GM23338 (cell line): Measurements from ENCODE around the gene CNIH1. TPM values are rescaled to one million over a fixed set of nuclear protein-coding genes. Genes with fewer than 3 reads are reported as not detected.

Experiments used
- ATAC-seq: fragments of 200-7000 bp; cut with Tn5 transposase; 3 replicates; pipeline ENCODE4 v1.9.1; 2020
- DNase-seq: peaks from one replicate; pipeline ENCODE4 v3.0.0-alpha.2; 2015; ENCODE audit warnings: low spot score
- H2AFZ ChIP-seq: fragments of 200-600 bp; sonication (generic); 2 replicates; pipeline ENCODE4 v1.8.0; 2016; ENCODE audit warnings: antibody characterized with exemption, mild to moderate bottlenecking, moderate library complexity
- H3F3A ChIP-seq: fragments of 200-600 bp; sonication (generic); replicated peaks from 2 replicates; pipeline ENCODE4 v1.8.0; 2017; ENCODE audit warnings: antibody characterized with exemption, mixed run types, low read depth
- H3K27ac ChIP-seq: fragments of 200-600 bp; sonication (generic); 2 replicates; pipeline ENCODE4 v1.6.1; 2016; ENCODE audit warnings: low read depth
- H3K27me3 ChIP-seq: fragments of 200-600 bp; sonication (generic); 2 replicates; pipeline ENCODE4 v1.8.0; 2016; ENCODE audit warnings: mild to moderate bottlenecking, mixed run types, moderate library complexity; ENCODE audit not compliant: insufficient read depth
- H3K36me3 ChIP-seq: fragments of 200-600 bp; sonication (generic); 2 replicates; pipeline ENCODE4 v1.8.0; 2016; ENCODE audit warnings: mild to moderate bottlenecking; ENCODE audit not compliant: insufficient read depth
- H3K4me1 ChIP-seq: fragments of 200-600 bp; sonication (generic); 2 replicates; pipeline ENCODE4 v1.8.0; 2016; ENCODE audit warnings: mild to moderate bottlenecking, moderate library complexity; ENCODE audit not compliant: insufficient read depth
- H3K4me2 ChIP-seq: fragments of 200-600 bp; sonication (generic); 2 replicates; pipeline ENCODE4 v1.7.1; 2017; ENCODE audit warnings: mixed run types
- H3K4me3 ChIP-seq: fragments of 200-600 bp; sonication (generic); 2 replicates; pipeline ENCODE4 v1.6.1; 2016; ENCODE audit warnings: mixed run types
- H3K79me2 ChIP-seq: fragments of 200-600 bp; sonication (generic); replicated peaks from 2 replicates; pipeline ENCODE4 v1.8.0; 2017; ENCODE audit warnings: mild to moderate bottlenecking; ENCODE audit not compliant: insufficient read depth
- H3K9me2 ChIP-seq: fragments of 200-600 bp; sonication (generic); 2 replicates; pipeline ENCODE4 v1.8.0; 2017; ENCODE audit not compliant: insufficient read depth
- H4K20me1 ChIP-seq: fragments of 200-600 bp; sonication (generic); replicated peaks from 2 replicates; pipeline ENCODE4 v1.8.0; 2017; ENCODE audit warnings: mild to moderate bottlenecking; ENCODE audit not compliant: insufficient read depth
- H3K27ac Mint-ChIP-seq: 2 replicates; pipeline ENCODE4 v1.8.0; 2020; ENCODE audit warnings: inconsistent platforms, mild to moderate bottlenecking, moderate library complexity, mixed read lengths
- H3K27me3 Mint-ChIP-seq: 3 replicates; pipeline ENCODE4 v1.8.0; 2022; ENCODE audit warnings: low read depth, mild to moderate bottlenecking, moderate library complexity, mixed read lengths, inconsistent platforms; ENCODE audit not compliant: insufficient read depth, poor library complexity
- H3K36me3 Mint-ChIP-seq: 3 replicates; pipeline ENCODE4 v1.8.0; 2021; ENCODE audit warnings: low read depth, mild to moderate bottlenecking, inconsistent platforms, moderate library complexity, mixed read lengths
- H3K4me1 Mint-ChIP-seq: 3 replicates; pipeline ENCODE4 v1.8.0; 2020; ENCODE audit warnings: mild to moderate bottlenecking, inconsistent platforms, mixed read lengths
- H3K4me3 Mint-ChIP-seq: 3 replicates; pipeline ENCODE4 v1.8.0; 2021; ENCODE audit warnings: moderate library complexity, mild to moderate bottlenecking, inconsistent platforms, mixed read lengths
- H3K9me3 Mint-ChIP-seq: 3 replicates; pipeline ENCODE4 v1.8.0; 2020; ENCODE audit warnings: moderate library complexity, mild to moderate bottlenecking, inconsistent platforms, mixed read lengths
- CREB1 ChIP-seq: fragments of 250-450 bp; sonication (Bioruptor Pico); IDR thresholded peaks from 2 replicates; pipeline ENCODE4 v1.5.0; 2020; ENCODE audit warnings: low read depth, mild to moderate bottlenecking, moderate library complexity
- CTCF ChIP-seq, 2 experiments: fragments of 200-600 bp in 1 of 2; sonication (generic) in 1 of 2; conservative IDR thresholded peaks; 2 replicates each; pipeline versions ENCODE4 v1.5.1 to v1.6.1; 2016 to 2017; ENCODE audit warnings: antibody characterized with exemption in 2 of 2, low read depth in 2 of 2, mild to moderate bottlenecking in 2 of 2, moderate library complexity in 1 of 2
- EZH2 ChIP-seq: fragments of 200-600 bp; sonication (generic); IDR thresholded peaks from one replicate; pipeline ENCODE4 v1.8.0; 2017; ENCODE audit warnings: antibody characterized with exemption, mild to moderate bottlenecking, low read depth; ENCODE audit not compliant: unreplicated experiment
- EZH2phosphoT487 ChIP-seq: fragments of 200-600 bp; sonication (generic); IDR thresholded peaks from one replicate; pipeline ENCODE4 v1.8.1; 2018; ENCODE audit warnings: antibody characterized with exemption; ENCODE audit not compliant: unreplicated experiment
- JUNB ChIP-seq: IDR thresholded peaks from one replicate; pipeline ENCODE4 v1.6.1; 2016; ENCODE audit warnings: antibody characterized with exemption; ENCODE audit not compliant: unreplicated experiment
- NANOG ChIP-seq: IDR thresholded peaks from 2 replicates; pipeline ENCODE4 v1.6.1; 2016; ENCODE audit warnings: antibody characterized with exemption, borderline replicate concordance
- POLR2AphosphoS5 ChIP-seq: IDR thresholded peaks from 2 replicates; pipeline ENCODE4 v1.6.1; 2016; ENCODE audit warnings: antibody characterized with exemption, low read depth
- REST ChIP-seq: IDR thresholded peaks from one replicate; pipeline ENCODE4 v1.6.1; 2018; ENCODE audit warnings: antibody characterized with exemption; ENCODE audit not compliant: unreplicated experiment
- STAT1 ChIP-seq: IDR thresholded peaks from one replicate; pipeline ENCODE4 v1.6.1; 2016; ENCODE audit warnings: antibody characterized with exemption; ENCODE audit not compliant: unreplicated experiment
- ZNF114 ChIP-seq: fragments of 250-450 bp; sonication (Bioruptor Pico); IDR thresholded peaks from 2 replicates; pipeline ENCODE4 v1.5.0; 2020; ENCODE audit warnings: mild to moderate bottlenecking, moderate library complexity
- ZNF331 ChIP-seq: fragments of 250-450 bp; sonication (Bioruptor Pico); IDR thresholded peaks from 2 replicates; pipeline ENCODE4 v1.5.0; 2020; ENCODE audit warnings: low read depth, mild to moderate bottlenecking, moderate library complexity
- polyA plus RNA-seq: library from polyadenylated mRNA; unstranded; fragments of >200 nt; fragmentation: Nextera tagmentation; extraction: Ambion mirVana; gene quantifications from 2 replicates; pipeline ENCODE4 v1.2.1, GENCODE V29; 2016
- total RNA-seq: library from RNA; depleted of rRNA; stranded (reverse); fragments of >200 nt; shearing (Covaris generic); gene quantifications from 2 replicates; pipeline ENCODE4 v1.2.3, GENCODE V29; 2014
- TF ChIP-seq, protein P1 (sequence below): IDR thresholded peaks from 2 replicates; pipeline ENCODE4 v1.6.1; 2016; ENCODE audit warnings: antibody characterized with exemption
- TF ChIP-seq, protein P2 (sequence below): fragments of 250-450 bp; sonication (Bioruptor Pico); IDR thresholded peaks from 2 replicates; pipeline ENCODE4 v1.5.0; 2020; ENCODE audit warnings: mild to moderate bottlenecking, moderate library complexity

The CNIH1 gene
- total and polyA plus RNA-seq, 2 experiments from 2014 or later: 135 to 172 TPM

DNA sequence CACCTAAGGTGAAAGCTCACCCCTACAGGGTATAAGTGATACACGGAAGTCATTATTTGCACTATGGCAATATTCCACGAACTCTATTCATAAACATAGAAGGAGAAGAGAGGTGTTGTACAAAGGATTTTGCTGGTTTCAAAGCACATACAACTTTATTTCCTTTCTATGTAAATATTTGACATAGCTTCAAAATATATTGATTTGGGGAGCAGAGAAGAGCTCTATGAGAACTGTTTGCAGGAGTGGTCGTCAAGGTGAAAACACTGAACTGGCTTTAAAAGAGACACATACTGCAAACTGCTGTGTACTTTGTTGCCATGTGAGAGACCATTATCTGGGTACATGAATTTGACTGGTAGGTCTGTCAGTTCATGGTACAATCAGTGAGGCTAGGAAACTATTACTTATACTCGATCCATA, 16.7 kb downstream of the CNIH1 start:
- 0 out of 2 replicates have a peak, but pooled peaks cover 11% of the 10 kb centered on the region for H3K79me2 ChIP-seq
- DNase-seq: no peak
- no peaks in the 10 kb centered on the region for H3F3A ChIP-seq
- no peak for ATAC-seq
- H3K9me2 ChIP-seq: no peaks in the 10 kb centered on the region
- H3K27me3 ChIP-seq: no peaks in the 10 kb centered on the region
- H3K36me3 ChIP-seq: peaks cover 24% of the 10 kb centered on the region
- peaks cover 5% of the 10 kb centered on the region; the same call in 1 of the 2 replicates for H4K20me1 ChIP-seq
- Mint-ChIP-seq H3K4me1 (peaks cover 5% of the 10 kb centered on the region; the same call in 2 of the 3 replicates), H3K4me3 (no peak overlapping the region), H3K27me3 (peaks cover 4% of the 10 kb centered on the region), H3K9me3 (no peaks in the 10 kb centered on the region; the same call in 2 of the 3 replicates), H3K27ac (no peak overlapping the region), H3K36me3 (peaks cover 33% of the 10 kb centered on the region)
- H3K4me2 ChIP-seq: no peak overlapping the region
- H3K4me3 ChIP-seq: no peak overlapping the region
- no peak overlapping the region for H2AFZ ChIP-seq
- H3K27ac ChIP-seq: no peak overlapping the region
- TF ChIP-seq CTCF (conservative IDR thresholded peaks at IDR 0.05; ENCODE audit: low read depth in 2 of 2): no peak
- TF ChIP-seq, protein P1, sequence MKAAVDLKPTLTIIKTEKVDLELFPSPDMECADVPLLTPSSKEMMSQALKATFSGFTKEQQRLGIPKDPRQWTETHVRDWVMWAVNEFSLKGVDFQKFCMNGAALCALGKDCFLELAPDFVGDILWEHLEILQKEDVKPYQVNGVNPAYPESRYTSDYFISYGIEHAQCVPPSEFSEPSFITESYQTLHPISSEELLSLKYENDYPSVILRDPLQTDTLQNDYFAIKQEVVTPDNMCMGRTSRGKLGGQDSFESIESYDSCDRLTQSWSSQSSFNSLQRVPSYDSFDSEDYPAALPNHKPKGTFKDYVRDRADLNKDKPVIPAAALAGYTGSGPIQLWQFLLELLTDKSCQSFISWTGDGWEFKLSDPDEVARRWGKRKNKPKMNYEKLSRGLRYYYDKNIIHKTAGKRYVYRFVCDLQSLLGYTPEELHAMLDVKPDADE: no peak
- TF ChIP-seq REST: no peak
- no peak for TF ChIP-seq ZNF114 (CRISPR knock-in tag)
- TF ChIP-seq, protein P2, sequence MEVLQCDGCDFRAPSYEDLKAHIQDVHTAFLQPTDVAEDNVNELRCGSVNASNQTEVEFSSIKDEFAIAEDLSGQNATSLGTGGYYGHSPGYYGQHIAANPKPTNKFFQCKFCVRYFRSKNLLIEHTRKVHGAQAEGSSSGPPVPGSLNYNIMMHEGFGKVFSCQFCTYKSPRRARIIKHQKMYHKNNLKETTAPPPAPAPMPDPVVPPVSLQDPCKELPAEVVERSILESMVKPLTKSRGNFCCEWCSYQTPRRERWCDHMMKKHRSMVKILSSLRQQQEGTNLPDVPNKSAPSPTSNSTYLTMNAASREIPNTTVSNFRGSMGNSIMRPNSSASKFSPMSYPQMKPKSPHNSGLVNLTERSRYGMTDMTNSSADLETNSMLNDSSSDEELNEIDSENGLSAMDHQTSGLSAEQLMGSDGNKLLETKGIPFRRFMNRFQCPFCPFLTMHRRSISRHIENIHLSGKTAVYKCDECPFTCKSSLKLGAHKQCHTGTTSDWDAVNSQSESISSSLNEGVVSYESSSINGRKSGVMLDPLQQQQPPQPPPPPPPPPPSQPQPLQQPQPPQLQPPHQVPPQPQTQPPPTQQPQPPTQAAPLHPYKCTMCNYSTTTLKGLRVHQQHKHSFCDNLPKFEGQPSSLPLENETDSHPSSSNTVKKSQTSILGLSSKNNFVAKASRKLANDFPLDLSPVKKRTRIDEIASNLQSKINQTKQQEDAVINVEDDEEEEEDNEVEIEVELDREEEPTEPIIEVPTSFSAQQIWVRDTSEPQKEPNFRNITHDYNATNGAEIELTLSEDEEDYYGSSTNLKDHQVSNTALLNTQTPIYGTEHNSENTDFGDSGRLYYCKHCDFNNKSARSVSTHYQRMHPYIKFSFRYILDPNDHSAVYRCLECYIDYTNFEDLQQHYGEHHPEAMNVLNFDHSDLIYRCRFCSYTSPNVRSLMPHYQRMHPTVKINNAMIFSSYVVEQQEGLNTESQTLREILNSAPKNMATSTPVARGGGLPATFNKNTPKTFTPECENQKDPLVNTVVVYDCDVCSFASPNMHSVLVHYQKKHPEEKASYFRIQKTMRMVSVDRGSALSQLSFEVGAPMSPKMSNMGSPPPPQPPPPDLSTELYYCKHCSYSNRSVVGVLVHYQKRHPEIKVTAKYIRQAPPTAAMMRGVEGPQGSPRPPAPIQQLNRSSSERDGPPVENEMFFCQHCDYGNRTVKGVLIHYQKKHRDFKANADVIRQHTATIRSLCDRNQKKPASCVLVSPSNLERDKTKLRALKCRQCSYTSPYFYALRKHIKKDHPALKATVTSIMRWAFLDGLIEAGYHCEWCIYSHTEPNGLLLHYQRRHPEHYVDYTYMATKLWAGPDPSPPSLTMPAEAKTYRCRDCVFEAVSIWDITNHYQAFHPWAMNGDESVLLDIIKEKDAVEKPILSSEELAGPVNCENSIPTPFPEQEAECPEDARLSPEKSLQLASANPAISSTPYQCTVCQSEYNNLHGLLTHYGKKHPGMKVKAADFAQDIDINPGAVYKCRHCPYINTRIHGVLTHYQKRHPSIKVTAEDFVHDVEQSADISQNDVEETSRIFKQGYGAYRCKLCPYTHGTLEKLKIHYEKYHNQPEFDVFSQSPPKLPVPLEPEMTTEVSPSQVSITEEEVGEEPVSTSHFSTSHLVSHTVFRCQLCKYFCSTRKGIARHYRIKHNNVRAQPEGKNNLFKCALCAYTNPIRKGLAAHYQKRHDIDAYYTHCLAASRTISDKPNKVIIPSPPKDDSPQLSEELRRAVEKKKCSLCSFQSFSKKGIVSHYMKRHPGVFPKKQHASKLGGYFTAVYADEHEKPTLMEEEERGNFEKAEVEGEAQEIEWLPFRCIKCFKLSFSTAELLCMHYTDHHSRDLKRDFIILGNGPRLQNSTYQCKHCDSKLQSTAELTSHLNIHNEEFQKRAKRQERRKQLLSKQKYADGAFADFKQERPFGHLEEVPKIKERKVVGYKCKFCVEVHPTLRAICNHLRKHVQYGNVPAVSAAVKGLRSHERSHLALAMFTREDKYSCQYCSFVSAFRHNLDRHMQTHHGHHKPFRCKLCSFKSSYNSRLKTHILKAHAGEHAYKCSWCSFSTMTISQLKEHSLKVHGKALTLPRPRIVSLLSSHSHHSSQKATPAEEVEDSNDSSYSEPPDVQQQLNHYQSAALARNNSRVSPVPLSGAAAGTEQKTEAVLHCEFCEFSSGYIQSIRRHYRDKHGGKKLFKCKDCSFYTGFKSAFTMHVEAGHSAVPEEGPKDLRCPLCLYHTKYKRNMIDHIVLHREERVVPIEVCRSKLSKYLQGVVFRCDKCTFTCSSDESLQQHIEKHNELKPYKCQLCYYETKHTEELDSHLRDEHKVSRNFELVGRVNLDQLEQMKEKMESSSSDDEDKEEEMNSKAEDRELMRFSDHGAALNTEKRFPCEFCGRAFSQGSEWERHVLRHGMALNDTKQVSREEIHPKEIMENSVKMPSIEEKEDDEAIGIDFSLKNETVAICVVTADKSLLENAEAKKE: no peak
- no peak for TF ChIP-seq EZH2
- no peak for TF ChIP-seq ZNF331
- no peak for TF ChIP-seq NANOG
- TF ChIP-seq POLR2AphosphoS5: no peak
- TF ChIP-seq JUNB: no peak
- TF ChIP-seq STAT1: no peak
- TF ChIP-seq EZH2phosphoT487: no peak
- no peak for TF ChIP-seq CREB1 (CRISPR knock-in tag)
- H3K4me1 ChIP-seq: no peaks in the 10 kb centered on the region
